IPS-20b (cell line): Measurements from ENCODE around the gene EMID1.
"Not testable (repeated sequence)": the region's sequence is repeated elsewhere in the genome, so short reads cannot be mapped to it uniquely, and the experiment has no call there.

Source experiments
- H3K27ac ChIP-seq: one replicate; pipeline ENCODE4 v1.5.1; 2013; ENCODE audit warnings: low read length
- H3K27me3 ChIP-seq: 2 replicates; pipeline ENCODE4 v1.6.1; 2013; ENCODE audit warnings: mild to moderate bottlenecking, low read length, inconsistent platforms; ENCODE audit not compliant: insufficient read depth
- H3K36me3 ChIP-seq: 2 replicates; pipeline ENCODE4 v1.6.1; 2013; ENCODE audit warnings: low read depth, mild to moderate bottlenecking, inconsistent platforms, low read length, moderate library complexity; ENCODE audit not compliant: insufficient read depth
- H3K4me1 ChIP-seq: 2 replicates; pipeline ENCODE4 v1.6.1; 2013; ENCODE audit warnings: mild to moderate bottlenecking, control low read depth, inconsistent platforms, low read length, moderate library complexity; ENCODE audit not compliant: insufficient read depth
- H3K4me3 ChIP-seq: 2 replicates; pipeline ENCODE4 v1.5.1; 2013; ENCODE audit warnings: mild to moderate bottlenecking, low read length, inconsistent platforms
- H3K9ac ChIP-seq: 2 replicates; pipeline ENCODE4 v1.6.1; 2013; ENCODE audit warnings: low read depth, mild to moderate bottlenecking, inconsistent platforms, low read length, moderate library complexity
- H3K9me3 ChIP-seq: 2 replicates; pipeline ENCODE4 v1.6.1; 2013; ENCODE audit warnings: mild to moderate bottlenecking, low read depth, low read length, inconsistent platforms; ENCODE audit not compliant: insufficient read depth

EMID1 gene

DNA sequence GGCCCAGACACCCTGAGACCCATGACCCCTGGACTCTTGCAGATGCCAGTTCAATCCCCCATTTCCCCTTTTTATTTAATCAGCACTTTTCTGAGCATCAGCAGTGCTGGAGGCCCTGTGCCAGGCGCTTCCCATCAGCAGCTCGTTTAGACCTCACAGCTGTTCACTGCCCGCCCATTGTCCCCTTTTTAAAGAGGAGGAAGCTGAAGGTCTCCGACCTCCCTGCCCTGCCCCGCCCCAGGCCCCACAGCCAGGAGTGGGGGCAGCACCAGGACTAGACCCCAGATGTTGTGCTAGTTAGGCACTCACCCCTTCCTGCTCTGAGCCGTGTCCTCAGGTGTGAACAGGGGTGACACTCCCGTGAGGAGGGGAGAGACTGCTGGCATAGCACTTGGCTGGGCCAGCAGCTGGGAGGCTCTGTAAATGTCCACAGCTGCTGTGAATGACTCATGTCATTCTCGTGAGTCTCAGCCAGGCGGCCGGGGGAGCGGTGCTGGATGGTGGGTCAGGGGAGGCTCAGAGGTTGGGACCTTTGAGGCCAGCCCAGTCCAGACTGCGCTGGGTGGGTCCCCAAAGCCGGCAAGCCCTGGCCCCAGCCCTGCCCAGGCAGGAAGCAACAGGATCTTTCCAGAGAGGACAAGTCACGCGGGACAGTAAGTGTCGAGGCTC, 19.9 kb downstream of the EMID1 start:
- peaks cover 2% of the 10 kb centered on the region; the same call in 1 of the 2 replicates for H3K4me1 ChIP-seq
- no peaks in the 10 kb centered on the region for H3K9me3 ChIP-seq
- no peaks in the 10 kb centered on the region for H3K36me3 ChIP-seq
- no peaks in the 10 kb centered on the region for H3K27me3 ChIP-seq
- no peak overlapping the region for H3K27ac ChIP-seq
- no peak overlapping the region for H3K4me3 ChIP-seq
- no peak overlapping the region for H3K9ac ChIP-seq

DNA sequence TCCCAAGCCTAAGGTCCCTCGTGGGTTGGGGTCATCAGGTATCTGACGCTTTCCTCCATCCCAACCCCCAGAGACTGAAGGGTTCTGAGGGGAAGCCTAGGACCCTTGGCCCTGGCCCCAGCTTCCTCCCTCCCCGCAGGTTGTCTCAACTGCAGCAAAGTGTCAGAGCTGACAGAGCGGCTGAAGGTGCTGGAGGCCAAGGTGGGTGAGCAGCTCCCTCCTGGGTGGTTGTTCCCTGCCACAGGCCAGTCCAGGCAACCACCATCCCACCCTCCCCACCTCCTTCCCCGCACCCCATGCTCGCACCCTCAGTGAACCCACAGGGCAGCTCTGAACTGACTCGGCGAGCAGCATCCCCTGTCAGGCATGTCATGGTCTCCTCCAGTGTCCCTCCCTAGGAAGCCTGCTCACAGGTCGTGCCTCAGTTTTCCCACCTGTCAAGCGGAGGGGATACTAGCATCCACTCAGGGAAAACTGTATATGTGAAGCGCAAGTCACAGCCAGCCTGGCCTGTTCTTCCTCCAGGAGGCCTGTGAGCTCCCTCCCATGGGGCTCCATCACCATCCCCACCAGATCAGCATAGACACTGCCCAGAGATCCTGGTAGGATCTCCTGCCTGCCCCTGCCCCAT, 20.8 kb downstream of the EMID1 start:
- Histone ChIP-seq H3K27me3 (no peaks in the 10 kb centered on the region), H3K36me3 (no peaks in the 10 kb centered on the region)

DNA sequence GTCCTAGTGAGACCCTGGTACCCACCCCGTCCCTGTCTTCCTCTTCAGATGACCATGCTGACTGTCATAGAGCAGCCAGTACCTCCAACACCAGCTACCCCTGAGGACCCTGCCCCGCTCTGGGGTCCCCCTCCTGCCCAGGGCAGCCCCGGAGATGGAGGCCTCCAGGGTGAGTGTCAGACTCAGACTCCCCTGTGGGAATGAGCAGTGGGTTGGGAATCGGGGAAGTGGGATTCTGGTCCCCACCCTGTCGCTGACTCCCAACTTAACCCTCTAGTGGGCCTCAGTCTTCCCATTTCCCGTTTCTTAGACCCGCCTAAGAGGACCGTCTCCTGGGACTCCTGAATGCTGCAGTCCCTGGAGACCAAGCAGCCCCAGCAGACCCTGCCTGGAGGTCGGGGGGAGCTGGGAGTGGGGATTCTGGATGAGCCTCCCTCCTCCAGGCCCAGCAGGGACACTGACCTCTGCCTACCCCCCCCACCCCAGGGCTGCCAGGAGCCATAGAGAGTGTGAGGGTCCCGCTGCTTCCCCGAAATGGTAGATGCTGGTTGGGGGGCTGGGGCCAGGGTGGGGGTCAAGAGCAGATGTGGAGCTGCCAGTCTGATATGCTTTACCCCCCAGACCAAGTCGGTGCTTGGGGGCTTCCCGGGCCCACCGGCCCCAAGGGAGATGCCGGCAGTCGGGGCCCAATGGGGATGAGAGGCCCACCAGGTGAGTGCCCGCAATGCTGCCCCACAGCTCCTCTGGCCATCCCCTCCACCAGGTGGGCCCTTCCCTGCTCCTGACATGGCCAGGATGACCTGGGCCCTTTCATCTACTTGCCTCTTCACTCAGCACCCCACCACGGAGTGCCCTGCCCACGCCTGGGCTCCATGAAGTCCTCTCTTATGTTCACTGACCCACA, 25.5 kb downstream of the EMID1 start:
- no peaks in the 10 kb centered on the region for H3K27me3 ChIP-seq
- H3K9me3 ChIP-seq = no peaks in the 10 kb centered on the region
- no peak overlapping the region for H3K9ac ChIP-seq
- H3K36me3 ChIP-seq = no peaks in the 10 kb centered on the region
- H3K27ac ChIP-seq = no peak overlapping the region
- no peak overlapping the region for H3K4me3 ChIP-seq
- H3K4me1 ChIP-seq = no peaks in the 10 kb centered on the region

More for the DNA sequence above, 20.8 kb downstream of the EMID1 start:
- Histone ChIP-seq H3K27ac (no peak overlapping the region), H3K4me1 (no peaks in the 10 kb centered on the region), H3K9ac (no peak overlapping the region), H3K9me3 (no peaks in the 10 kb centered on the region), H3K4me3 (no peak overlapping the region)

DNA sequence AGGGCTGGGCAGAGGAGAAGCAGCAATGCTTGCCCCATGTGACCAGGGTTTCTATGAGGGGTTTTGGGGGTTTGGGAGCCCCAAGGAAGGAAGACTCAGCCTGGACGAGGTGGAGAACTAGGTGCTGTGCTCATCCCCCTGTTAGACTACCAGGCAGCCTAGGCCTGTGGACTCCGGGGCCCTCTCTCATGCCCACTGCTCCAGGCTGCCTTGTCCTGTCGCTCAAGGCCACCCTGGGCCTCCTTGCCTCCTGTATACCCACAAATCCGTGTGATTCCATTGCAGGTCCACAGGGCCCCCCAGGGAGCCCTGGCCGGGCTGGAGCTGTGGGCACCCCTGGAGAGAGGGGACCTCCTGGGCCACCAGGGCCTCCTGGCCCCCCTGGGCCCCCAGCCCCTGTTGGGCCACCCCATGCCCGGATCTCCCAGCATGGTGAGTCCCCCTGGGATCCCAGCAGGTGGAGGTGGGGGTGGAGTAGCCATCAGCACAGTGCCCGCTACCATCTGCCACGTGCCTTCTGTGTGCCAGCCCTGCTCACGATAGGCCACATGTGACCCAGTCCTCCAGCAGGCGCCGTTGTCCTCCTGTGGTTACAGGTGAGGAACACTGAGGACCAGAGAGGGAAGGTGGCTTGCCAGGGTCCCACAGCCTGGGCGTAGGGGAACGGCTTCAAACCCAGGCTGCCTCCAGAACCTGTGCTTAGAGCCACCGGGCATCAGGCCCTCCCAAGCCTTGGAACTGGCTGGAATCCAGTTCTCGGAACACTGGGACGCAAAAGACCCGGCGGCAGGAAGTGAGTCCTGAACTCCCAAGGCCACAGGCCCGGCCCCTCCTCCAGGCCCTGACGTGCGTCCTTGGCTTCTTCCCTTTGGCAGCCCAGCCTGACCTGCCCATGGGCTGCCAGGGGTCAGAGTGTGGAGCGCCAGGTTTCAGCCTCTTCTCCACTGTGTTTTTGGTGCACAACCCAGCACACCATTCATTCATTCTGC, 26.6 kb downstream of the EMID1 start:
- H3K27me3 ChIP-seq = no peaks in the 10 kb centered on the region
- no peak overlapping the region for H3K27ac ChIP-seq
- H3K36me3 ChIP-seq = no peaks in the 10 kb centered on the region
- no peaks in the 10 kb centered on the region for H3K4me1 ChIP-seq
- H3K9ac ChIP-seq = no peak overlapping the region
- no peaks in the 10 kb centered on the region for H3K9me3 ChIP-seq
- H3K4me3 ChIP-seq = no peak overlapping the region

DNA sequence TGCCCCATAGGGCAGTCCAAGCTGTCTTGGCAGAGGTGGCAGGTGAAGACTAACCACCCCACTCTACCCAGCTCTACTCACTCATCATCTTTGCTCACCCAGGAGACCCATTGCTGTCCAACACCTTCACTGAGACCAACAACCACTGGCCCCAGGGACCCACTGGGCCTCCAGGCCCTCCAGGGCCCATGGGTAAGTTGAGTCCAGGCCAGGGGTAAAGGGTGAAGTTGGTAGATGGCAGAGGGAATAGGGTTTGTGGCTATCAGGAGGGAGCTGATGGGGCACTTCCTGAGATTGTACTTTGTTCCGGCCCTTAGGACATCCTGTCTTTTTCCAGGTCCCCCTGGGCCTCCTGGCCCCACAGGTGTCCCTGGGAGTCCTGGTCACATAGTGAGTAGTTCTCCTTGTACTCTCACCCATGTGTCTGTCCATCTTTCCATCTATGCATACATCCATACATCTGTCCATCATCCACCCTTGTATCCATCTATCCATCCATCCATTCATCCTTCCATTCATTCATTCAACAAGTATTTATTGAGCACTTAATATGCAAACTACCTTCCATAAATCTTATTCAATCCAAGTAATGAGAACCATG, 27.7 kb downstream of the EMID1 start:
- Histone ChIP-seq H3K27me3 (no peaks in the 10 kb centered on the region), H3K9me3 (no peaks in the 10 kb centered on the region), H3K36me3 (no peaks in the 10 kb centered on the region), H3K4me3 (no peak overlapping the region), H3K4me1 (no peaks in the 10 kb centered on the region), H3K9ac (no peak overlapping the region), H3K27ac (no peak overlapping the region)

DNA sequence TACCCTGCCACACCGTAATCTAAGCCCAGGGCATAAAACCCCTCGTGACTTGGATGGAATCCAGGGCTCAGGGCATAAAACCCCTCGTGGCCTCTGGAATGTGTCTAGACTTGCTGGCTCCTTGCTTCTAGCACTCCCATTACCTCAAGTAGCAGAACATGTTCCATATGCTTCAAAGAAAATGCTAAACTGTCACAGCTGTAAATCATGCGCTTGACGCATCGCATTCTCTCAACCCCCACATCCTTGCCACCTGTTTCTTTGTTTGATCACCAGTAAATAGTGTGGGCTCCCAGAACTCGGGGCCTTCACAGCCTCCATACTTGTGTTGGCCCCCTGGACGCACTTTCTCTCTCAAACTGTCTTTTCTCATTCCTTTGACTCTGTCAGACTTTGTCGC, 34.8 kb downstream of the EMID1 start:
- H3K9ac ChIP-seq, H3K36me3 ChIP-seq, H3K27ac ChIP-seq, H3K4me3 ChIP-seq, H3K4me1 ChIP-seq, H3K27me3 ChIP-seq, H3K9me3 ChIP-seq: not testable (repeated sequence)

DNA sequence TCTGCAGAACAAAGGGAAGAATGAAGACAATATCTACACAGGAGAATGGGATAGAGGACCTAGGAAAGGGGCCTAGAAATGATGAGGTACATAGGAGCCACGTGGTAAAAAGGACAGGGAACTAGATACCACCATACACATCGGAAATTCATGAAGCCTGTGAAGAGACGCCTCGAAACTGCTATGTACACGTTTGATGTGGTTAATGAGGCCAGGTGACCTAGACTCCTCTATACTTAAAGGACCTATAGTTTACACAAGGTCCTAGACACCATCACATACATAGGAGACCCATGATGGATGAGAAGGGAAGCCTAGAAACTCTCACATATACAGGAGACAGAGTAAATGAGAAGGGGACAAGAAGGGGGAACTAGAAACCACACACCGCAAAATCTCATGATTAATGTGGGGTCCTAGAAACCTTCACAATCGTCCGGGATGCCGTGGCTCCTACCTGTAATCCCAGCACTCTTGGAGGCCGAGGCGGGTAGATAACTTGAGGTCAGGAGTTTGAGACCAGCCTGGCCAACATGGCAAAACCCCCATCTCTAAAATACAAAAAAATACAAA, 38.3 kb downstream of the EMID1 start:
- Histone ChIP-seq H3K9me3 (no peaks in the 10 kb centered on the region), H3K27ac (no peak overlapping the region), H3K4me1 (no peaks in the 10 kb centered on the region), H3K36me3 (no peaks in the 10 kb centered on the region), H3K9ac (no peak overlapping the region), H3K4me3 (no peak overlapping the region), H3K27me3 (no peaks in the 10 kb centered on the region)

DNA sequence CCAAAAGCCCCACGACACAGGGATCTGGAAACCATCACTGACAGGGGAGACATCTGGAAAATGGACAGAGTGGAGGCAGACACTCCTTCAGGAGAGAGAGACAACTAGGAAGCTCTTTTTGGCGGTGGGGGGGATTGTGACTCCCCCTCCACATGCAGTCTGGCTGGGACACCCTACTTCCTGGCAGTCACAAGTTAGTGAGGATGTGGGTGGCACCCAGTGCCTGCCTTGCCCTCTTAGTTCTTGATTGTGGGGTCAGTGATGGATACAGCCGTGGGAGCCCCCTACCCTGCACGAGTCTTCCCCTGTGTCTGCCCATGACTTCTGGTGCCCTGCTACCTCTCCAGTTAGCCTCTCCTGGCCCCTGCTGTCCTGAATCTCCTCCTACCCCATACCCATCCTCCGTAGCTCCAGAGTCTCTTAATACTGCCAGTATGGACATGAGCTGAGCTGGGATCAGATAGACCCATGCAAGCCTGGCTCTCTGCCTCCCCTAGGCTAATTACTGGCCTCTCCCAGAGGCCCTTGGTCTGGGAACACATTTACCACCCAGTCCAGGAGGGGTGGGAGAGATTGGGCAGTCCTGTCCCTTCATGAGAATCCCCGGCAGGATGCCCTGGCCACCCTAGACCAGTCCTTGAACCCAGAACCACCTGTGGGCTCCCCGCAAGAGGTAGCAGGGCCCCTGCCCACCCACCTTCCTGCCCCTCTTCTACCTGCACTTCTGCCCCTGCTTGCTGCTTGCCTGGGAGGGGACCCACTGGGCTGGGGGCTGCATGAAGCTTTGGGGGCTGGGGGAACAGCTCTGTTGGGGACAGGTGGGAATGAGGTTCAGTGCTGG, 39.3 kb downstream of the EMID1 start:
- H3K27ac ChIP-seq = no peak overlapping the region
- H3K9me3 ChIP-seq = no peaks in the 10 kb centered on the region
- no peaks in the 10 kb centered on the region for H3K4me1 ChIP-seq
- H3K4me3 ChIP-seq = no peak overlapping the region
- no peak overlapping the region for H3K9ac ChIP-seq
- H3K27me3 ChIP-seq = no peaks in the 10 kb centered on the region
- no peaks in the 10 kb centered on the region for H3K36me3 ChIP-seq

DNA sequence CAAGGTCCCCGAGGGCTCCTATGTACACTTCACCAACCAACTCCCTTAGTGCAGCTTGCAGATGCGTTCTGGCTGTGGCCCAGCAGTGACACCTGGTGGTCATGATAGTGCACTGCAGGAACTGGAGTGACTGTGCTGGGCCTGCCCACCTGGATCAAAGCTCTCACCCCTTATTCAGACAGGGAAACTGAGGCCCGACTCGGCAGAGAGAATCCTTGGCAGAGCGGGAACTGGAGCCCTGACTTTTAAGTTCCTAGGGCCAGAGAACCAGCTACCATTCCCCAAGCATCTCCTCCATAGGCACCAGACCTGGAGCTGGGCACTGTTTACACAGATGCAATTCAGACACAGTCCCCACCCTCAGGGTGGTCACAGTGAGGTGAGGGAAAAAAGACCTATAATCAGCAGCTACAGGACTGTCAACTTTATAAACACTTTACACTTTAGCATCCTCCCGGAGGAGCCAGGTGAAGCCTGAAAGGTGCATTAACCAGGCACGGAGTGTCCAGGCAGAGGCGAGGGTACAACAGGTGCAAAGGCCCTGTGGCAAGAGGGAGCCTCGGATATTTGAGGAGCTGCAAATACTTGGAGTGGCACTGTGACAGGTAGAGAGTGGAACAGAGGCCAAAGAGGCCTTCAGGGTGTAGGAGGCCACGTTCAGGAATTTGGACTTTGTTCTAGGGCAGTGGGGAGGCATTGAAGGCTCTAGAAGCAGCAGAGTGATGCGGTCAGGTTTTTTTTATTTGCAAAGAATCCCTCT, 40.1 kb downstream of the EMID1 start:
- Histone ChIP-seq H3K4me1 (no peaks in the 10 kb centered on the region), H3K9ac (no peak overlapping the region), H3K27me3 (no peaks in the 10 kb centered on the region), H3K4me3 (no peak overlapping the region), H3K9me3 (no peaks in the 10 kb centered on the region), H3K36me3 (no peaks in the 10 kb centered on the region), H3K27ac (no peak overlapping the region)

DNA sequence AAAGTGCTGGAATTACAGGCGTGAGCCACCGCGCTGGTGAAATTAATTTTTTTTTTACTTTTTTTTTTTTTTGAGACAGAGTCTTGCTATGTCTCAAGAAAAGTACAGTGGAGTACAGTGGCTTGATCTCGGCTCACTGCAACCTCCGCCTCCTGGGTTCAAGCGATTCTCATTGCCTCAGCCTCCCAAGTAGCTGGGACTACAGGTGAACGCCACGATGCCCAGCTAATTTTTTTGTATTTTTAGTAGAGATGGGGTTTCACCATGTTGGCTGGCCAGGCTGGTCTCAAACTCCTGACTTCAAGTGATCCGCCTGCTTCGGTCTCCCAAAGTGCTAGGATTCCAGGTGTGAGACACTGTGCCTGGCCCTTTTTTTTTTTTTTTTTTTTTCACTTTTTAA, 42.2 kb downstream of the EMID1 start:
- not testable (repeated sequence) for H3K4me1 ChIP-seq, H3K27ac ChIP-seq, H3K4me3 ChIP-seq, H3K9ac ChIP-seq, H3K9me3 ChIP-seq, H3K27me3 ChIP-seq, H3K36me3 ChIP-seq
